OCI-LY3 (cell line): ENCODE data around the gene FBRSL1.

ENCODE experiments used
- EZH2phosphoT487 ChIP-seq: fragments of 200-600 bp; shearing (Covaris generic); IDR thresholded peaks from 2 replicates; pipeline ENCODE4 v1.6.1; 2018; ENCODE audit warnings: antibody characterized with exemption, mixed run types, low read depth
- TF ChIP-seq, protein P1 (sequence below): fragments of 200-600, 300-600 bp; sonication (generic); IDR thresholded peaks from 2 replicates; pipeline ENCODE4 v1.5.1; 2014; ENCODE audit warnings: antibody characterized with exemption, low read length, low read depth

DNA sequence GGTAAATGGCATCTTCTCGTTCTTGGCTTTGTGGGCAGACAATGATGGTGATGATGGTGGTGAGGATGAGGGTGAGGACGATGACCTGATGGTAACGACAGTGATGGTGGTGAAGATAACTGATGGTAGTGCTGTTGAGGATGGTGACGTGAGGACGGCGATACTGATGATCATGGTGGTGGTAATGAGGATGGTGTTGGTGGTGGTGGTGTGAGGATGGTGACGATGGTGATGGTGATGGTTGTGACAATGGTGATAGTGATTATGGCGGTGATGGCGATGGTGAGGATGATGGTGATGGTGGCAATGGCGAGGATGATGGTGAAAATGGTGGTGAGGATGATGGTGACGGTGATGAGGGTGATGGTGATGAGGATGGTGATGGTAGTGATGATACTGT is 54.5 kb downstream of the FBRSL1 start:
- TF ChIP-seq, protein P1, sequence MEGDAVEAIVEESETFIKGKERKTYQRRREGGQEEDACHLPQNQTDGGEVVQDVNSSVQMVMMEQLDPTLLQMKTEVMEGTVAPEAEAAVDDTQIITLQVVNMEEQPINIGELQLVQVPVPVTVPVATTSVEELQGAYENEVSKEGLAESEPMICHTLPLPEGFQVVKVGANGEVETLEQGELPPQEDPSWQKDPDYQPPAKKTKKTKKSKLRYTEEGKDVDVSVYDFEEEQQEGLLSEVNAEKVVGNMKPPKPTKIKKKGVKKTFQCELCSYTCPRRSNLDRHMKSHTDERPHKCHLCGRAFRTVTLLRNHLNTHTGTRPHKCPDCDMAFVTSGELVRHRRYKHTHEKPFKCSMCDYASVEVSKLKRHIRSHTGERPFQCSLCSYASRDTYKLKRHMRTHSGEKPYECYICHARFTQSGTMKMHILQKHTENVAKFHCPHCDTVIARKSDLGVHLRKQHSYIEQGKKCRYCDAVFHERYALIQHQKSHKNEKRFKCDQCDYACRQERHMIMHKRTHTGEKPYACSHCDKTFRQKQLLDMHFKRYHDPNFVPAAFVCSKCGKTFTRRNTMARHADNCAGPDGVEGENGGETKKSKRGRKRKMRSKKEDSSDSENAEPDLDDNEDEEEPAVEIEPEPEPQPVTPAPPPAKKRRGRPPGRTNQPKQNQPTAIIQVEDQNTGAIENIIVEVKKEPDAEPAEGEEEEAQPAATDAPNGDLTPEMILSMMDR, result no peak
- TF ChIP-seq EZH2phosphoT487, result no peak
